Measurements from ENCODE around the gene TGFBR3. TPM values are rescaled to one million over a fixed set of nuclear protein-coding genes. Genes with fewer than 3 reads are reported as not detected.

The TGFBR3 gene
- total and polyA plus RNA-seq, 2 of the 13 experiments (the other 11 are each of a cell fraction or from before 2014, with no cell fraction given) = 76.5 to 195 TPM

- Histone ChIP-seq H3K27me3 (ENCODE audit: control insufficient read depth in 1 of 2, insufficient read depth in 2 of 2, low read length in 2 of 2) (no peaks in the 10 kb centered on the region), H3K79me2 (ENCODE audit: insufficient read depth, low read length) (peaks cover 34% of the 10 kb centered on the region), H3K4me1 (ENCODE audit: insufficient read depth, low read length) (peaks cover 7% of the 10 kb centered on the region), H3K4me2 (ENCODE audit: low read depth, low read length) (no peak overlapping the region), H3K36me3 (replicated peaks in 1 of 2; ENCODE audit: control insufficient read depth in 1 of 2, insufficient read depth in 2 of 2, low read length in 2 of 2) (peaks cover 22 to 71% of the 10 kb centered on the region in 2 experiments), H2AFZ (ENCODE audit: low read length) (no peak overlapping the region), H3K9ac (ENCODE audit: insufficient read depth, low read depth, low read length) (no peak overlapping the region), H3K27ac (ENCODE audit: extremely low read length, insufficient read depth, low read length) (no peak overlapping the region), H3K4me3 (replicated peaks in 1 of 3; ENCODE audit: insufficient read depth in 1 of 3, low read depth in 2 of 3, low read length in 3 of 3) (no peak overlapping the region), H3K9me3 (ENCODE audit: low read length) (no peaks in the 10 kb centered on the region), H4K20me1 (ENCODE audit: insufficient read depth, low read length) (peaks cover 3% of the 10 kb centered on the region; the same call in 1 of the 2 replicates)
- DNase-seq (ENCODE audit: low spot score) (no peak), ATAC-seq (no peak), FAIRE-seq (no peak)
- CTCF ChIA-PET (ENCODE audit: low intra/inter-chr PET ratio, low total read pairs) = no interaction called here
- no TSS peak for BruUV-seq (replicated peaks)
- WGBS (ENCODE audit: low lambda C conversion rate) = 98% methylated on average over 6 of the region's 6 CpGs
- in situ Hi-C loops (cut with HindIII; ENCODE audit: extremely low pct_ligation_motif_present, low pct_unique_long_range_greater_than_20kb) (no loop called here), intact Hi-C loops (cut with micrococcal nuclease; ENCODE audit: unreplicated experiment) (no loop called here)
- POLR2A ChIA-PET = no interaction called here
- TF ChIP-seq SOX5 (CRISPR knock-in tag; IDR thresholded peaks at IDR 0.05; ENCODE audit: borderline replicate concordance) (no peak), AGO2 (optimal IDR thresholded peaks at IDR 0.05; ENCODE audit: low read depth, low read length) (peak; percentile 30), ZNF709 (CRISPR knock-in tag; IDR thresholded peaks at IDR 0.05) (no peak), PPARG (CRISPR knock-in tag; conservative IDR thresholded peaks at IDR 0.05) (no peak), RBM22 (optimal IDR thresholded peaks at IDR 0.05; ENCODE audit: low read length) (peak; percentile 95)
These were observed 110.7 kb downstream of the TGFBR3 start for GRCh38 chr1:91775227-91775626.

- CTCF ChIA-PET (ENCODE audit: low intra/inter-chr PET ratio, low total read pairs) = no interaction called here
These were observed 111.3 kb downstream of the TGFBR3 start for GRCh38 chr1:91774520-91775203.

More at GRCh38 chr1:91774520-91775203, 111.3 kb downstream of the TGFBR3 start:
- intact Hi-C loops (cut with micrococcal nuclease; ENCODE audit: unreplicated experiment) = no loop called here
- DNase-seq (ENCODE audit: low spot score) (no peak), FAIRE-seq (no peak), ATAC-seq (no peak)
- no peak overlapping the region for H3K4me2 ChIP-seq (ENCODE audit: low read depth, low read length)
- H3K27me3 ChIP-seq (ENCODE audit: control insufficient read depth in 1 of 2, insufficient read depth in 2 of 2, low read length in 2 of 2) = no peaks in the 10 kb centered on the region
- 98% methylated on average over 7 of the region's 7 CpGs for WGBS (ENCODE audit: low lambda C conversion rate)
- no TSS peak for BruUV-seq (replicated peaks)
- H3K4me3 ChIP-seq (replicated peaks in 1 of 3; ENCODE audit: insufficient read depth in 1 of 3, low read depth in 2 of 3, low read length in 3 of 3) = no peak overlapping the region
- H4K20me1 ChIP-seq (ENCODE audit: insufficient read depth, low read length) = peaks cover 3% of the 10 kb centered on the region; the same call in 1 of the 2 replicates
- peaks cover 36% of the 10 kb centered on the region for H3K79me2 ChIP-seq (ENCODE audit: insufficient read depth, low read length)
- POLR2A ChIA-PET = no interaction called here
- H3K4me1 ChIP-seq (ENCODE audit: insufficient read depth, low read length) = peaks cover 13% of the 10 kb centered on the region
- no peak for TF ChIP-seq TBP (CRISPR knock-in tag; IDR thresholded peaks at IDR 0.05)
- TF ChIP-seq ZNF317 (CRISPR knock-in tag; IDR thresholded peaks at IDR 0.05) = peak; percentile 76; the same call in 1 of the 2 replicates
- TF ChIP-seq BCL3 (CRISPR knock-in tag; IDR thresholded peaks at IDR 0.05) = no peak
- no peak for TF ChIP-seq REXO4 (CRISPR knock-in tag; IDR thresholded peaks at IDR 0.05; ENCODE audit: borderline replicate concordance)
- no peak overlapping the region for H3K27ac ChIP-seq (ENCODE audit: extremely low read length, insufficient read depth, low read length)
- in situ Hi-C loops (cut with HindIII; ENCODE audit: extremely low pct_ligation_motif_present, low pct_unique_long_range_greater_than_20kb) = no loop called here
- H3K36me3 ChIP-seq (replicated peaks in 1 of 2; ENCODE audit: control insufficient read depth in 1 of 2, insufficient read depth in 2 of 2, low read length in 2 of 2) = peaks cover 22 to 70% of the 10 kb centered on the region in 2 experiments
- H3K9me3 ChIP-seq (ENCODE audit: low read length) = no peaks in the 10 kb centered on the region
- no peak overlapping the region for H3K9ac ChIP-seq (ENCODE audit: insufficient read depth, low read depth, low read length)
- H2AFZ ChIP-seq (ENCODE audit: low read length) = no peak overlapping the region
